Osteocyte (in vitro differentiated cells): ENCODE measurements around the gene LRRC4C. TPM values are rescaled to one million over a fixed set of nuclear protein-coding genes. Genes with fewer than 3 reads are reported as not detected.

ENCODE experiments used
- DNase-seq: peaks from one replicate; pipeline ENCODE4 v3.0.0; 2021; ENCODE audit warnings: mixed read lengths; ENCODE audit not compliant: unreplicated experiment; ENCODE audit errors: extremely low spot score
- H3K27ac Mint-ChIP-seq: one replicate; pipeline ENCODE4 v1.8.0; 2021; ENCODE audit warnings: mild to moderate bottlenecking, mixed read lengths; ENCODE audit not compliant: unreplicated experiment
- H3K27me3 Mint-ChIP-seq: one replicate; pipeline ENCODE4 v1.8.0; 2021; ENCODE audit warnings: mixed read lengths; ENCODE audit not compliant: unreplicated experiment
- H3K36me3 Mint-ChIP-seq: one replicate; pipeline ENCODE4 v1.8.0; 2021; ENCODE audit warnings: mixed read lengths; ENCODE audit not compliant: unreplicated experiment
- H3K4me1 Mint-ChIP-seq: one replicate; pipeline ENCODE4 v1.8.0; 2021; ENCODE audit warnings: mixed read lengths; ENCODE audit not compliant: unreplicated experiment
- H3K4me3 Mint-ChIP-seq: one replicate; pipeline ENCODE4 v1.8.0; 2021; ENCODE audit warnings: mild to moderate bottlenecking, moderate library complexity, mixed read lengths; ENCODE audit not compliant: unreplicated experiment
- H3K9me3 Mint-ChIP-seq: one replicate; pipeline ENCODE4 v1.8.0; 2021; ENCODE audit warnings: mixed read lengths; ENCODE audit not compliant: unreplicated experiment
- CTCF ChIP-seq: fragments of 200-600 bp; sonication (generic); IDR thresholded peaks from 2 replicates; pipeline ENCODE4 v1.5.0; 2021; ENCODE audit warnings: antibody characterized with exemption, mild to moderate bottlenecking, moderate library complexity
- total RNA-seq: library from RNA; stranded (reverse); gene quantifications from 2 replicates; pipeline ENCODE4 v1.2.1, GENCODE V29; 2021

LRRC4C gene
- total RNA-seq, 1 donor from 2014 or later: 0.16 TPM

- no peaks in the 10 kb centered on the region for H3K36me3 Mint-ChIP-seq
Observed at GRCh38 chr11:40294741-40295140, 1164.7 kb downstream of the LRRC4C start.

DNA sequence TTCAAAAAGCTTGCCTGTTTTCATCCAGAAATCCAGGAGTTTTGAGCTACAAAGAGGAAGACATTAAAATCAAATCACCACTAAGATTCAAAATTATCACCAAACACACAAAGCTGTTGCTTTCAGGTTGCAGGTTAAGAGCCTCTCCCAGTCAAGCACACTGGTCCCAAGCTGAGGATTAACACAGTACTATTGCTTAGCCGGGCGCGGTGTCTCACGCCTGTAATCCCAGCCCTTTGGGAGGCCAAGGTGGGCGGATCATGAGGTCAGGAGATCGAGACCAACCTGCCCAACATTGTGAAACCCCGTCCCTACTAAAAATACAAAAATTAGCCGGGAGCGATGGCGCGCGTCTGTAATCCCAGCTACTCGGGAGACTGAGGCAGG, 1165.1 kb downstream of the LRRC4C start:
- Mint-ChIP-seq H3K9me3 (no peaks in the 10 kb centered on the region), H3K27me3 (peaks cover 72% of the 10 kb centered on the region), H3K4me3 (no peak overlapping the region), H3K36me3 (no peaks in the 10 kb centered on the region), H3K27ac (no peak overlapping the region), H3K4me1 (peaks cover 24% of the 10 kb centered on the region)
- no peak for DNase-seq
- no peak for TF ChIP-seq CTCF

More at GRCh38 chr11:40294741-40295140, 1164.7 kb downstream of the LRRC4C start:
- H3K27ac Mint-ChIP-seq: no peak overlapping the region
- TF ChIP-seq CTCF: no peak
- peaks cover 24% of the 10 kb centered on the region for H3K4me1 Mint-ChIP-seq
- peaks cover 75% of the 10 kb centered on the region for H3K27me3 Mint-ChIP-seq
- DNase-seq: no peak
- no peak overlapping the region for H3K4me3 Mint-ChIP-seq
- H3K9me3 Mint-ChIP-seq: no peaks in the 10 kb centered on the region

GRCh38 chr11:40293655-40294348, 1165.7 kb downstream of the LRRC4C start:
- H3K4me1 Mint-ChIP-seq: peaks cover 24% of the 10 kb centered on the region
- H3K36me3 Mint-ChIP-seq: no peaks in the 10 kb centered on the region
- H3K4me3 Mint-ChIP-seq: peak overlapping the region; percentile 89
- peak; percentile 95 for TF ChIP-seq CTCF
- DNase-seq: peak; percentile 89
- H3K27ac Mint-ChIP-seq: peak overlapping the region; percentile 84
- H3K27me3 Mint-ChIP-seq: peaks cover 70% of the 10 kb centered on the region
- H3K9me3 Mint-ChIP-seq: no peaks in the 10 kb centered on the region

GRCh38 chr11:40292721-40293508, 1166.5 kb downstream of the LRRC4C start:
- no peaks in the 10 kb centered on the region for H3K9me3 Mint-ChIP-seq
- peak overlapping the region; percentile 89 for H3K4me3 Mint-ChIP-seq
- TF ChIP-seq CTCF: no peak
- no peaks in the 10 kb centered on the region for H3K36me3 Mint-ChIP-seq
- H3K4me1 Mint-ChIP-seq: peaks cover 24% of the 10 kb centered on the region
- DNase-seq: no peak
- peaks cover 66% of the 10 kb centered on the region for H3K27me3 Mint-ChIP-seq
- H3K27ac Mint-ChIP-seq: peak overlapping the region; percentile 84

- Mint-ChIP-seq H3K4me1 (peaks cover 24% of the 10 kb centered on the region), H3K27me3 (peaks cover 59% of the 10 kb centered on the region), H3K36me3 (no peaks in the 10 kb centered on the region), H3K4me3 (peak overlapping the region; percentile 15), H3K9me3 (no peaks in the 10 kb centered on the region), H3K27ac (no peak overlapping the region)
- no peak for DNase-seq
- no peak for TF ChIP-seq CTCF
Observed at GRCh38 chr11:40291741-40292140, 1167.7 kb downstream of the LRRC4C start.
